Suppressor macrophage (primary cell): ENCODE measurements around the gene ASPDH.
"Not testable (repeated sequence)": the region's sequence is repeated elsewhere in the genome, so short reads cannot be mapped to it uniquely, and the experiment has no call there.

ENCODE experiments used
- DNase-seq, 4 experiments: peaks; one replicate each; pipeline ENCODE4 v3.0.0-alpha.2; 2020 to 2022

ASPDH gene

GRCh38 chr19:50547385-50548190 lies 33.9 kb upstream of the ASPDH start:
- DNase-seq, result no peak

- DNase-seq, result no peak
Measured at GRCh38 chr19:50546527-50547221, 33.0 kb upstream of the ASPDH start.

- no peak for DNase-seq
Measured at GRCh38 chr19:50542943-50543342, 29.2 kb upstream of the ASPDH start.

- peak; percentile 79 to 94 (median 86) for DNase-seq
Measured at GRCh38 chr19:50537769-50538230, 24.1 kb upstream of the ASPDH start.

- no peak for DNase-seq
Measured at GRCh38 chr19:50537306-50537685, 23.6 kb upstream of the ASPDH start.

- no peak for DNase-seq
Measured at GRCh38 chr19:50536662-50537305, 23.1 kb upstream of the ASPDH start.

- DNase-seq, result no peak
Measured at GRCh38 chr19:50535672-50536187, 22.0 kb upstream of the ASPDH start.

GRCh38 chr19:50534478-50534877 lies 20.8 kb upstream of the ASPDH start:
- no peak for DNase-seq

GRCh38 chr19:50532952-50533351 lies 19.2 kb upstream of the ASPDH start:
- DNase-seq, result no peak

GRCh38 chr19:50531171-50531612 lies 17.5 kb upstream of the ASPDH start:
- no peak for DNase-seq

- DNase-seq, result not testable (repeated sequence)
Measured at GRCh38 chr19:50528052-50528451, 14.3 kb upstream of the ASPDH start.

- DNase-seq, result no peak
Measured at GRCh38 chr19:50522881-50523280, 9.2 kb upstream of the ASPDH start.

- no peak for DNase-seq
Measured at GRCh38 chr19:50520822-50521465, 7.2 kb upstream of the ASPDH start.

GRCh38 chr19:50519006-50519575 lies 5.4 kb upstream of the ASPDH start:
- DNase-seq, result no peak

- no peak for DNase-seq
Measured at GRCh38 chr19:50518091-50519005, 4.6 kb upstream of the ASPDH start.

GRCh38 chr19:50517704-50518075 lies 4.0 kb upstream of the ASPDH start:
- DNase-seq, result no peak

- no peak for DNase-seq
Measured at GRCh38 chr19:50516964-50517703, 3.4 kb upstream of the ASPDH start.

GRCh38 chr19:50516456-50516855 lies 2.7 kb upstream of the ASPDH start:
- no peak for DNase-seq

- DNase-seq, result no peak
Measured at GRCh38 chr19:50515168-50515561, 1.5 kb upstream of the ASPDH start.

GRCh38 chr19:50514346-50515167 lies 844 bp upstream of the ASPDH start:
- no peak for DNase-seq
